SK-N-SH (cell line): ENCODE results near the gene PPP2R3B.

ENCODE experiments used
- EZH2phosphoT487 ChIP-seq: fragments of 200-600 bp; sonication (generic); IDR thresholded peaks from 2 replicates; pipeline ENCODE4 v1.6.1; 2017; ENCODE audit warnings: low read depth, mixed run types, mild to moderate bottlenecking, antibody characterized with exemption, moderate library complexity, borderline replicate concordance
- TF ChIP-seq, protein P1 (sequence below): fragments of 200-600 bp; sonication (generic); IDR thresholded peaks from 2 replicates; pipeline ENCODE4 v1.6.1; 2017; ENCODE audit warnings: antibody characterized with exemption, mild to moderate bottlenecking, moderate library complexity

DNA sequence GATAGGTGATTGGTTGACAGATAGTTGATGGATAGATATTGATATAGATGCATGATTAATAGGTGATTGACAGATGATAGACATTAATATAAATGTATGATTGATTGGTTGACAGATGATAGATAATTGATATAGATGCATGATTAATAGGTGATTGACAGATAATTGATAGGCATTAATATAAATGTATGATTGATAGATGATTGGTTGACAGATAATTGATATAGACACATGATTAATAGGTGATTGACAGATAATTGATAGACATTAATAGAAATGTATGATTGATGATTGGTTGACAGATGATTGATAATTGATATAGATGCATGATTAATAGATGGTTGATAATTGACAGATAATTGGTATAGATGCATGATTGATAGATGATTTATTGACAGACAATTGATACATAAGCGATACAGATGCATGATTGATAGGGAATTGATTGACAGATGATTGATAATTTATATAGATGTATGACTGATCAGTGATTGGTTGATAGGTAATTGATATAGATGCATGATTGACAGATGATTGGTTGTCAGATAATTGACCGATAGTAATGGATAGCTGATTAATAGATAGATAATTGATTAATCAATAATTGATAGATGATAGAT lies 44.9 kb upstream of the PPP2R3B start:
- TF ChIP-seq, protein P1, sequence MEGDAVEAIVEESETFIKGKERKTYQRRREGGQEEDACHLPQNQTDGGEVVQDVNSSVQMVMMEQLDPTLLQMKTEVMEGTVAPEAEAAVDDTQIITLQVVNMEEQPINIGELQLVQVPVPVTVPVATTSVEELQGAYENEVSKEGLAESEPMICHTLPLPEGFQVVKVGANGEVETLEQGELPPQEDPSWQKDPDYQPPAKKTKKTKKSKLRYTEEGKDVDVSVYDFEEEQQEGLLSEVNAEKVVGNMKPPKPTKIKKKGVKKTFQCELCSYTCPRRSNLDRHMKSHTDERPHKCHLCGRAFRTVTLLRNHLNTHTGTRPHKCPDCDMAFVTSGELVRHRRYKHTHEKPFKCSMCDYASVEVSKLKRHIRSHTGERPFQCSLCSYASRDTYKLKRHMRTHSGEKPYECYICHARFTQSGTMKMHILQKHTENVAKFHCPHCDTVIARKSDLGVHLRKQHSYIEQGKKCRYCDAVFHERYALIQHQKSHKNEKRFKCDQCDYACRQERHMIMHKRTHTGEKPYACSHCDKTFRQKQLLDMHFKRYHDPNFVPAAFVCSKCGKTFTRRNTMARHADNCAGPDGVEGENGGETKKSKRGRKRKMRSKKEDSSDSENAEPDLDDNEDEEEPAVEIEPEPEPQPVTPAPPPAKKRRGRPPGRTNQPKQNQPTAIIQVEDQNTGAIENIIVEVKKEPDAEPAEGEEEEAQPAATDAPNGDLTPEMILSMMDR: no peak
- TF ChIP-seq EZH2phosphoT487: no peak
